Hepatocyte (in vitro differentiated cells): ENCODE data around the gene ELK4. TPM values are rescaled to one million over a fixed set of nuclear protein-coding genes. Genes with fewer than 3 reads are reported as not detected.

Source experiments
- DNase-seq: peaks from one replicate; pipeline ENCODE4 v3.0.0-alpha.2; 2016; ENCODE audit warnings: low spot score
- H2AFZ ChIP-seq: fragments of 200-600 bp; sonication (generic); 2 replicates; pipeline ENCODE4 v1.6.0; 2016; ENCODE audit warnings: antibody characterized with exemption, mild to moderate bottlenecking
- H3K27ac ChIP-seq: fragments of 200-600 bp; sonication (generic); 2 replicates; pipeline ENCODE4 v1.5.1; 2016; ENCODE audit warnings: mild to moderate bottlenecking
- H3K27me3 ChIP-seq: fragments of 200-600 bp; sonication (generic); 2 replicates; pipeline ENCODE4 v1.6.1; 2016
- H3K36me3 ChIP-seq: fragments of 200-600 bp; sonication (generic); replicated peaks from 2 replicates; pipeline ENCODE4 v1.5.1; 2016; ENCODE audit warnings: low read depth; ENCODE audit not compliant: insufficient read depth
- H3K4me1 ChIP-seq: fragments of 200-600 bp; sonication (generic); 2 replicates; pipeline ENCODE4 v1.5.1; 2016; ENCODE audit warnings: mild to moderate bottlenecking, moderate library complexity; ENCODE audit not compliant: insufficient read depth
- H3K4me2 ChIP-seq: fragments of 200-600 bp; sonication (generic); 2 replicates; pipeline ENCODE4 v1.6.0; 2016
- H3K4me3 ChIP-seq: fragments of 200-600 bp; sonication (generic); 2 replicates; pipeline ENCODE4 v1.5.1; 2016; ENCODE audit warnings: mild to moderate bottlenecking
- H3K79me2 ChIP-seq: fragments of 200-600 bp; sonication (generic); 2 replicates; pipeline ENCODE4 v1.6.0; 2017; ENCODE audit warnings: mild to moderate bottlenecking
- H3K9me2 ChIP-seq: fragments of 200-600 bp; sonication (generic); replicated peaks from 2 replicates; pipeline ENCODE4 v1.6.0; 2017; ENCODE audit warnings: mild to moderate bottlenecking; ENCODE audit not compliant: insufficient read depth
- H3K9me3 ChIP-seq: fragments of 200-600 bp; sonication (generic); 2 replicates; pipeline ENCODE4 v1.5.1; 2016; ENCODE audit warnings: low read depth, mild to moderate bottlenecking
- H4K20me1 ChIP-seq: fragments of 200-600 bp; sonication (generic); 2 replicates; pipeline ENCODE4 v1.6.0; 2016; ENCODE audit warnings: mild to moderate bottlenecking; ENCODE audit not compliant: insufficient read depth, poor library complexity, severe bottlenecking
- EZH2 ChIP-seq: fragments of 200-600 bp; sonication (generic); IDR thresholded peaks from 2 replicates; pipeline ENCODE4 v1.6.1; 2016; ENCODE audit warnings: antibody characterized with exemption, mild to moderate bottlenecking, borderline replicate concordance
- EZH2phosphoT487 ChIP-seq: fragments of 200-600 bp; sonication (generic); IDR thresholded peaks from one replicate; pipeline ENCODE4 v1.6.1; 2018; ENCODE audit warnings: antibody characterized with exemption, mild to moderate bottlenecking, low read depth, moderate library complexity; ENCODE audit not compliant: unreplicated experiment, severe bottlenecking
- WGBS: methylation state at CpG from one replicate; pipeline ENCODE4 v1.1.6; 2016; ENCODE audit warnings: low lambda C conversion rate; ENCODE audit errors: missing lambda C conversion rate; 5-methylcytosine and 5-hydroxymethylcytosine counted together
- polyA plus RNA-seq: library from polyadenylated mRNA; unstranded; fragments of >200 nt; fragmentation: Nextera tagmentation; extraction: Ambion mirVana; gene quantifications from 2 replicates; pipeline ENCODE4 v1.2.1, GENCODE V29; 2016
- total RNA-seq: library from RNA; depleted of rRNA; stranded (reverse); fragments of >200 nt; gene quantifications from 2 replicates; pipeline ENCODE4 v1.2.3, GENCODE V29; 2014
- TF ChIP-seq, protein P1 (sequence below): fragments of 200-600 bp; sonication (generic); IDR thresholded peaks from 2 replicates; pipeline ENCODE4 v1.5.1; 2016; ENCODE audit warnings: antibody characterized with exemption, mild to moderate bottlenecking; ENCODE audit not compliant: poor library complexity

ELK4 gene, protein sequence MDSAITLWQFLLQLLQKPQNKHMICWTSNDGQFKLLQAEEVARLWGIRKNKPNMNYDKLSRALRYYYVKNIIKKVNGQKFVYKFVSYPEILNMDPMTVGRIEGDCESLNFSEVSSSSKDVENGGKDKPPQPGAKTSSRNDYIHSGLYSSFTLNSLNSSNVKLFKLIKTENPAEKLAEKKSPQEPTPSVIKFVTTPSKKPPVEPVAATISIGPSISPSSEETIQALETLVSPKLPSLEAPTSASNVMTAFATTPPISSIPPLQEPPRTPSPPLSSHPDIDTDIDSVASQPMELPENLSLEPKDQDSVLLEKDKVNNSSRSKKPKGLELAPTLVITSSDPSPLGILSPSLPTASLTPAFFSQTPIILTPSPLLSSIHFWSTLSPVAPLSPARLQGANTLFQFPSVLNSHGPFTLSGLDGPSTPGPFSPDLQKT
- 16.0 and 19.1 TPM in 2 replicates for total RNA-seq
- polyA plus RNA-seq = 4.7 and 6.1 TPM in 2 replicates

DNA sequence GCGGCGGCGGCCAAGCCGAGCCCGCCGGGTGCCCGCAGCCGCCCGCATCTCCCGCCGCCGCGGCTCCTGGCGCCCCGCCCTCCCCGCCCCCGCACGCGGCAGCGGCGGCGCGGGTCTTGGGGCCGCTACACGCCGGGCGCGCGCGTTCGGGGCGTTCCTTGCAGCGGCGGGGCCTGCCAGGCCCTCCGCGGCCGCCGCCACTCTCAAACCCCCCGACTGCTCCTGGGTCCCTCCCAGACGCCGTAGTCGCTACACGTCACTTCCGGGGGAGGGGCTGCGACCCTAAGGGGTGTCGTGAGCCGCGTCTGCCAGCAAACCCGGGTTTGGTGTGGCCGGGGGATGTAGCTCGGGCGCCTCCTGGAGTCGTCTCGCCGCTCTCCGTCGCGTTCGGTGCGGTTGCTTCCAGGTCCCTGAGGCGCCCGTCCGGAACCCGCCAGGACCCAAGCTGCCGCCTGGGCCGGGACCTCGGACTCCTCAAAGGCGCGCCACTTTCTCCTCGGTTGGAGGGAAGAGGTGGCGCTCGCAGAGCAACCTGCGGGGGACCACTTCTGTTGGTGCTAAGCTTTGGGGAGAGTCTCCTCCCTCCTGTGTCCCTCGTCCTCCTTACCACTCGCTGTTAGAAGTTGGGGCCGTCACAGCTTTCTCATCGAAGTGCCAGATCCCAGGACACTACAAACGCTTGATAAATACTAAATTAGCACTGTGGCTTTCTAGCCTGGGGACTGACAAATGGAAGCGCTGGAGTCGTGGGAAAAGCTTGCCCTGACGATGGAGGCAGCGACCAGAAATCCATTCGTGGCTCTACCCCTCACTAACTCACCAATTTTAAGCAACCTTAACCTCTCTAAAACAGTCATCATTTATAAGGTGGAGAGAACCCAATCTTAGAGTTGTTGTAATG lies at the start of gene ELK4:
Gene ELK4 (minus strand): TSS at position 244 of the 901 bp plus-strand sequence. CDS start 8,129 bp downstream, outside the sequence.
- 2% methylated on average over 43 of the region's 83 CpGs for WGBS
- Histone ChIP-seq H3K9me2 (no peaks in the 10 kb centered on the region), H4K20me1 (peaks cover 3% of the 10 kb centered on the region), H3K36me3 (no peaks in the 10 kb centered on the region), H3K27ac (peak within 1 kb of the TSS; percentile 99), H2AFZ (peak within 1 kb of the TSS; percentile 85), H3K27me3 (no peaks in the 10 kb centered on the region), H3K4me3 (peak within 1 kb of the TSS; percentile 56), H3K4me1 (peaks cover 15% of the 10 kb centered on the region), H3K79me2 (peaks cover 38% of the 10 kb centered on the region), H3K9me3 (no peaks in the 10 kb centered on the region), H3K4me2 (peak within 1 kb of the TSS; percentile 86)
- DNase-seq = peak; percentile 99
- TF ChIP-seq, protein P1, sequence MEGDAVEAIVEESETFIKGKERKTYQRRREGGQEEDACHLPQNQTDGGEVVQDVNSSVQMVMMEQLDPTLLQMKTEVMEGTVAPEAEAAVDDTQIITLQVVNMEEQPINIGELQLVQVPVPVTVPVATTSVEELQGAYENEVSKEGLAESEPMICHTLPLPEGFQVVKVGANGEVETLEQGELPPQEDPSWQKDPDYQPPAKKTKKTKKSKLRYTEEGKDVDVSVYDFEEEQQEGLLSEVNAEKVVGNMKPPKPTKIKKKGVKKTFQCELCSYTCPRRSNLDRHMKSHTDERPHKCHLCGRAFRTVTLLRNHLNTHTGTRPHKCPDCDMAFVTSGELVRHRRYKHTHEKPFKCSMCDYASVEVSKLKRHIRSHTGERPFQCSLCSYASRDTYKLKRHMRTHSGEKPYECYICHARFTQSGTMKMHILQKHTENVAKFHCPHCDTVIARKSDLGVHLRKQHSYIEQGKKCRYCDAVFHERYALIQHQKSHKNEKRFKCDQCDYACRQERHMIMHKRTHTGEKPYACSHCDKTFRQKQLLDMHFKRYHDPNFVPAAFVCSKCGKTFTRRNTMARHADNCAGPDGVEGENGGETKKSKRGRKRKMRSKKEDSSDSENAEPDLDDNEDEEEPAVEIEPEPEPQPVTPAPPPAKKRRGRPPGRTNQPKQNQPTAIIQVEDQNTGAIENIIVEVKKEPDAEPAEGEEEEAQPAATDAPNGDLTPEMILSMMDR = peak; percentile 84
- no peak for TF ChIP-seq EZH2

DNA sequence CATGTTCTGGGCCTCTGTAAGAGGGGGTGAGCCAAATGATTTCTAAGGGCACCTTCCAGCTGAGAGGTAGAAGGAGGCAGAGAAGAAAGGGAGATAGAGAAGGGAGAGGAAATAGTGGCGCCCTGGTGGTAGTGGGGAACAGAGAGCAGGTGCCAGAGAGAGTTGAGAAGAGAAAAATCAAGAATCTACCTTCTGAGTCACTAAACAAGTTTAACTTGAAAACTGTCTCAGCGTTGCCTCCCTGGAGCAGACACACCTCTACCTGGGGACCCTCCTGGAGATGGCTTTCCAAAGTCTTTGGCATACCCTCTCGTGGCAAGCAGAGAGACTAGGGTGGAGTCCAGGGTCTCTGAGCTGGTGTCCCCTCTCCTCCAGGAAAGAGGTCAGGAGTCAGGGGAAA lies 49.6 kb upstream of the ELK4 start:
- H3K4me2 ChIP-seq = peak overlapping the region; percentile 99
- H2AFZ ChIP-seq = no peak overlapping the region
- H3K36me3 ChIP-seq = no peaks in the 10 kb centered on the region
- H3K4me3 ChIP-seq = no peak overlapping the region
- TF ChIP-seq, protein P1 = no peak
- TF ChIP-seq EZH2phosphoT487 (no peak), EZH2 (no peak)
- no peak for DNase-seq
- H4K20me1 ChIP-seq = no peaks in the 10 kb centered on the region
- H3K4me1 ChIP-seq = peaks cover 32% of the 10 kb centered on the region
- H3K79me2 ChIP-seq = peaks cover 17% of the 10 kb centered on the region
- WGBS = 77% methylated on average over 3 of the region's 3 CpGs
- no peak overlapping the region for H3K27ac ChIP-seq
- no peaks in the 10 kb centered on the region for H3K27me3 ChIP-seq
- H3K9me3 ChIP-seq = no peaks in the 10 kb centered on the region
- no peaks in the 10 kb centered on the region for H3K9me2 ChIP-seq

DNA sequence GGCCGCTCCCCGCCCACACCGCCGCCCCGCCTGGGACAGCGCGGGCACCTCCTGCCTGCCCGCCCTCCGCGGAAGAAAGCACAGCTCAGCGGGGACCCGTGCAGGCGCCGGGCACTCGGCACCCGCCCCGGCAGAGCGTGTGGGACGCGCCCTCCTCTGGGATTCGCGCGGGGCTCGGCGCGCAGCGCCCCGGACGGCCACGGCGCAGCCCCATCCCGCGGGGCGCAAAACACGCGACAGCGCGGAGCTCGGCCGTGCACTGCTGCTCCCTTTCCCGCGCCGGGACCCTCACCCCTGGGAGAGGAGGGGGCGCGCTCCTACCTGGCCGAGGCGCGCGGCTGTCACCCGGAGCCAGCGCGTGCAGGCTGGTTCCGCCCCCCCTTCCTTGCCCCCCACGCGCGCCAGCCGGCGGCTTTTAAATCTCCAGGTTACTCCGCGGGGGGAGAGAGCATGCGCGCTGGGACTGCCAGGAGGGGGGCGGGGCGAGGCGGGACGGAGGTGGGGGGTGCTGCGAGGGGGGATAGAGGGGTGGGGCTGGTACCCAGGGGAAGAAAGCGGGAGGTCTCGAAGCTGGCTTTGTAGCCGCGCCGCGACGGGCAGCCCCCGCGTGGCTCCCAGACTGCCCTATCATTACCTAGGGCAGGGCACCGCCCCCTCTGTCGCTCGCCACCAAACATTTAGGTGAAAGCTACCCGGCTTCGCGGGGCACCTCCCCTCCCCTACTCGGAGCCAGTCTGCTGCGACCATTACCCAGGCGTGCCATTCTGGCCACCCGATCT lies 48.5 kb upstream of the ELK4 start, which contains the start of gene SLC45A3:
Gene SLC45A3 (minus strand): TSS at position 437 of the 779 bp plus-strand sequence. CDS start 15,853 bp downstream, outside the sequence.
- Histone ChIP-seq H3K4me1 (peaks cover 41% of the 10 kb centered on the region), H4K20me1 (no peaks in the 10 kb centered on the region), H3K4me3 (peak within 1 kb of the TSS; percentile 82), H3K9me3 (no peaks in the 10 kb centered on the region), H3K27me3 (no peaks in the 10 kb centered on the region), H3K79me2 (peaks cover 23% of the 10 kb centered on the region), H3K36me3 (no peaks in the 10 kb centered on the region), H3K9me2 (no peaks in the 10 kb centered on the region), H2AFZ (peak within 1 kb of the TSS; percentile 97), H3K4me2 (peak within 1 kb of the TSS; percentile 99), H3K27ac (peak within 1 kb of the TSS; percentile 74)
- TF ChIP-seq, protein P1 = no peak
- TF ChIP-seq EZH2 (no peak), EZH2phosphoT487 (no peak)
- WGBS = 1% methylated on average over 59 of the region's 86 CpGs
- DNase-seq = peak; percentile 57
